WTC11 (cell line): Measurements from ENCODE around the gene STXBP1. TPM values are rescaled to one million over a fixed set of nuclear protein-coding genes. Genes with fewer than 3 reads are reported as not detected.

Experiments
- ATAC-seq: fragments of 200-7000 bp; cut with Tn5 transposase; 2 replicates; pipeline ENCODE4 v1.10.0; 2021; ENCODE audit warnings: mild to moderate bottlenecking, moderate library complexity
- Bru-seq: library from RNA; stranded (reverse); fragments of 400-500 nt; gene quantifications from one replicate; lab custom pipeline; 2021; lab: Mats Ljungman, UMichigan
- CTCF ChIA-PET: fragments of 300-600 bp; sonication (Branson Sonifier 250); formaldehyde crosslinking; loops from one replicate; lab custom pipeline; 2021; ENCODE audit warnings: antibody characterized with exemption; lab: Charles Lee
- POLR2A ChIA-PET: fragments of 350-600 bp; sonication (Branson Sonifier 250); formaldehyde crosslinking; loops from one replicate; lab custom pipeline; 2021; ENCODE audit warnings: antibody characterized with exemption; lab: Charles Lee
- DNase-seq: peaks from one replicate; pipeline ENCODE4 v3.0.0; 2021; ENCODE audit warnings: low spot score
- H3K27ac Mint-ChIP-seq: 2 replicates; pipeline ENCODE4 v1.8.0; 2021; ENCODE audit warnings: mixed read lengths
- H3K27me3 Mint-ChIP-seq: 2 replicates; pipeline ENCODE4 v1.8.0; 2021; ENCODE audit warnings: low read depth, mild to moderate bottlenecking, moderate library complexity, mixed read lengths
- H3K36me3 Mint-ChIP-seq: 2 replicates; pipeline ENCODE4 v1.8.0; 2021; ENCODE audit warnings: mixed read lengths
- H3K4me1 Mint-ChIP-seq: 2 replicates; pipeline ENCODE4 v1.8.0; 2022; ENCODE audit warnings: mixed read lengths
- H3K4me3 Mint-ChIP-seq: 2 replicates; pipeline ENCODE4 v1.8.0; 2021; ENCODE audit warnings: mild to moderate bottlenecking, moderate library complexity, mixed read lengths
- H3K9me3 Mint-ChIP-seq: 2 replicates; pipeline ENCODE4 v1.8.0; 2021; ENCODE audit warnings: mixed read lengths
- ATF1 ChIP-seq: sonication (generic); formaldehyde crosslinking; IDR thresholded peaks from 2 replicates; pipeline ENCODE4 v1.8.1; 2023; ENCODE audit warnings: mild to moderate bottlenecking, moderate library complexity, missing genetic modification reagents
- E2F5 ChIP-seq: sonication (generic); formaldehyde crosslinking; IDR thresholded peaks from 2 replicates; pipeline ENCODE4 v1.8.1; 2022; ENCODE audit warnings: mild to moderate bottlenecking, moderate library complexity, missing genetic modification reagents
- ESRRA ChIP-seq: sonication (generic); formaldehyde crosslinking; IDR thresholded peaks from 2 replicates; pipeline ENCODE4 v1.8.1; 2022; ENCODE audit warnings: mild to moderate bottlenecking, missing genetic modification reagents, borderline replicate concordance
- ETV6 ChIP-seq: sonication (generic); formaldehyde crosslinking; IDR thresholded peaks from 2 replicates; pipeline ENCODE4 v1.8.1; 2022; ENCODE audit warnings: mild to moderate bottlenecking, missing genetic modification reagents
- FOXP4 ChIP-seq: sonication (generic); formaldehyde crosslinking; IDR thresholded peaks from 2 replicates; pipeline ENCODE4 v1.8.0; 2022; ENCODE audit warnings: mild to moderate bottlenecking, missing genetic modification reagents
- JUN ChIP-seq: sonication (generic); formaldehyde crosslinking; IDR thresholded peaks from 2 replicates; pipeline ENCODE4 v1.8.0; 2023; ENCODE audit warnings: mild to moderate bottlenecking, missing genetic modification reagents
- OVOL2 ChIP-seq: fragments of 250-450 bp; sonication (Bioruptor Pico); IDR thresholded peaks from 2 replicates; pipeline ENCODE4 v1.9.0; 2021; ENCODE audit warnings: mild to moderate bottlenecking, borderline replicate concordance
- SMAD3 ChIP-seq: sonication (generic); formaldehyde crosslinking; IDR thresholded peaks from 2 replicates; pipeline ENCODE4 v1.8.0; 2022; ENCODE audit warnings: missing genetic modification reagents, mild to moderate bottlenecking, borderline replicate concordance
- SMAD4 ChIP-seq: sonication (generic); formaldehyde crosslinking; IDR thresholded peaks from 2 replicates; pipeline ENCODE4 v1.8.0; 2022; ENCODE audit warnings: mild to moderate bottlenecking, missing genetic modification reagents
- SP1 ChIP-seq: sonication (generic); formaldehyde crosslinking; conservative IDR thresholded peaks from 2 replicates; pipeline ENCODE4 v1.8.1; 2022; ENCODE audit warnings: missing genetic modification reagents
- ZNF138 ChIP-seq: sonication (generic); formaldehyde crosslinking; conservative IDR thresholded peaks from 2 replicates; pipeline ENCODE4 v1.8.1; 2022; ENCODE audit warnings: mild to moderate bottlenecking, moderate library complexity, missing genetic modification reagents
- ZNF232 ChIP-seq: sonication (generic); formaldehyde crosslinking; IDR thresholded peaks from 2 replicates; pipeline ENCODE4 v1.8.0; 2022; ENCODE audit warnings: mild to moderate bottlenecking, missing genetic modification reagents
- ZNF263 ChIP-seq: sonication (generic); formaldehyde crosslinking; IDR thresholded peaks from 2 replicates; pipeline ENCODE4 v1.8.1; 2022; ENCODE audit warnings: low read depth, mild to moderate bottlenecking, moderate library complexity, missing genetic modification reagents
- long read RNA-seq, 3 experiments: library from RNA in 1 of 3; library from capped mRNA in 1 of 3; library from polyadenylated mRNA in 1 of 3; unstranded in 2 of 3; stranded (forward) in 1 of 3; transcript quantifications; one replicate each; pipeline ENCODE4 v2.0.0, GENCODE V29; 2021
- total RNA-seq: library from RNA; stranded (reverse); gene quantifications from 3 replicates; pipeline ENCODE4 v1.2.3, GENCODE V29; 2021
- TF ChIP-seq, protein P1 (sequence below): fragments of 250-450 bp; sonication (Bioruptor Pico); IDR thresholded peaks from 2 replicates; pipeline ENCODE4 v2.1.2; 2022; ENCODE audit warnings: mild to moderate bottlenecking, moderate library complexity
- TF ChIP-seq, protein P2 (sequence below): sonication (generic); formaldehyde crosslinking; IDR thresholded peaks from 2 replicates; pipeline ENCODE4 v1.8.1; 2023; ENCODE audit warnings: mild to moderate bottlenecking, missing genetic modification reagents

Gene STXBP1
- total RNA-seq (37.1 to 45.6 TPM (median 40.3 TPM) in 3 replicates), Bru-seq, nascent RNA (percentile 52 among the genes with signal in this experiment)
- long read RNA-seq, experiment 1, transcript STXBP1-212 (1 exons, 2,582 nt) = minor isoform, 6 of 108 reads
- long read RNA-seq, experiment 1, transcript STXBP1-203 (2 exons, 566 nt) = minor isoform, 5 of 108 reads
- long read RNA-seq, experiment 1, transcript STXBP1-201 (19 exons, 3,765 nt) = major isoform, 72 of 108 reads
- long read RNA-seq, experiment 1, partial matches to known transcripts = 14 of 108 reads
- long read RNA-seq, experiment 1, other reads (novel, unspliced or antisense) = 7 of 108 reads
- long read RNA-seq, experiment 2, transcript STXBP1-212 (1 exons, 2,582 nt) = minor isoform, 12 of 70 reads
- long read RNA-seq, experiment 2, transcript STXBP1-201 (19 exons, 3,765 nt) = major isoform, 21 of 70 reads
- long read RNA-seq, experiment 2, partial matches to known transcripts = 15 of 70 reads
- long read RNA-seq, experiment 2, other reads (novel, unspliced or antisense) = 18 of 70 reads
- long read RNA-seq, experiment 3, partial matches to known transcripts = 2 of 5 reads
- long read RNA-seq, experiment 3, other reads (novel, unspliced or antisense) = 0 of 5 reads

GRCh38 chr9:127611899-127612790 is at the start of gene STXBP1:
TSS of gene STXBP1 (plus strand) at chr9:127612277. CDS start at chr9:127612404, 127 bp downstream.
- ATAC-seq (peak; percentile 74), DNase-seq (peak; percentile 90)
- Mint-ChIP-seq H3K4me1 (peaks cover 30% of the 10 kb centered on the region), H3K27ac (peak within 1 kb of the TSS; percentile 84), H3K36me3 (no peaks in the 10 kb centered on the region), H3K9me3 (no peaks in the 10 kb centered on the region), H3K27me3 (peaks cover 41% of the 10 kb centered on the region), H3K4me3 (peak within 1 kb of the TSS; percentile 95)
- peak; percentile 18; the same call in 1 of the 2 replicates for TF ChIP-seq ESRRA (CRISPR knock-in tag)
- no peak for TF ChIP-seq ATF1 (CRISPR knock-in tag)
- no peak for TF ChIP-seq SMAD3 (CRISPR knock-in tag)
- peak; percentile 74 for TF ChIP-seq ZNF263 (CRISPR knock-in tag)
- TF ChIP-seq OVOL2 (CRISPR knock-in tag) = no peak
- peak; percentile 63 for TF ChIP-seq SP1 (CRISPR knock-in tag)
- peak; percentile 46; the same call in 1 of the 2 replicates for TF ChIP-seq FOXP4 (CRISPR knock-in tag)
- TF ChIP-seq E2F5 = no peak
- no peak for TF ChIP-seq ZNF138 (CRISPR knock-in tag)
- peak; percentile 41; the same call in 1 of the 2 replicates for TF ChIP-seq ZNF232
- 0 out of 2 replicates have a peak, but pooled peaks have one; percentile 9 for TF ChIP-seq ETV6 (CRISPR knock-in tag)
- CTCF ChIA-PET = interaction anchor here (0.7 to 5.0 kb wide), 11 partner anchors 9 to 123 kb away, joined by 3 to 29 read pairs (median 3); partner anchors contain the start of gene TOR2A
- POLR2A ChIA-PET = no interaction called here

- ChIA-PET CTCF (interaction anchor here (0.6 to 1.9 kb wide), 5 partner anchors 22 to 197 kb away, joined by 3 to 8 read pairs (median 4); partner anchors contain the start of gene TOR2A), POLR2A (no interaction called here)
- no peak for ATAC-seq
Observed at GRCh38 chr9:127562279-127562796, 49.7 kb upstream of the STXBP1 start.

More at GRCh38 chr9:127562279-127562796, 49.7 kb upstream of the STXBP1 start:
- H3K36me3 Mint-ChIP-seq = 0 out of 2 replicates have a peak, but pooled peaks cover 3% of the 10 kb centered on the region
- H3K9me3 Mint-ChIP-seq = no peaks in the 10 kb centered on the region
- no peak for DNase-seq
- peaks cover 45% of the 10 kb centered on the region for H3K4me1 Mint-ChIP-seq
- TF ChIP-seq ZNF138 (CRISPR knock-in tag) (no peak), SMAD4 (no peak), JUN (no peak)
- TF ChIP-seq, protein P1, sequence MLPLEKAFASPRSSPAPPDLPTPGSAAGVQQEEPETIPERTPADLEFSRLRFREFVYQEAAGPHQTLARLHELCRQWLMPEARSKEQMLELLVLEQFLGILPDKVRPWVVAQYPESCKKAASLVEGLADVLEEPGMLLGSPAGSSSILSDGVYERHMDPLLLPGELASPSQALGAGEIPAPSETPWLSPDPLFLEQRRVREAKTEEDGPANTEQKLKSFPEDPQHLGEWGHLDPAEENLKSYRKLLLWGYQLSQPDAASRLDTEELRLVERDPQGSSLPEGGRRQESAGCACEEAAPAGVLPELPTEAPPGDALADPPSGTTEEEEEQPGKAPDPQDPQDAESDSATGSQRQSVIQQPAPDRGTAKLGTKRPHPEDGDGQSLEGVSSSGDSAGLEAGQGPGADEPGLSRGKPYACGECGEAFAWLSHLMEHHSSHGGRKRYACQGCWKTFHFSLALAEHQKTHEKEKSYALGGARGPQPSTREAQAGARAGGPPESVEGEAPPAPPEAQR = no peak
- TF ChIP-seq, protein P2, sequence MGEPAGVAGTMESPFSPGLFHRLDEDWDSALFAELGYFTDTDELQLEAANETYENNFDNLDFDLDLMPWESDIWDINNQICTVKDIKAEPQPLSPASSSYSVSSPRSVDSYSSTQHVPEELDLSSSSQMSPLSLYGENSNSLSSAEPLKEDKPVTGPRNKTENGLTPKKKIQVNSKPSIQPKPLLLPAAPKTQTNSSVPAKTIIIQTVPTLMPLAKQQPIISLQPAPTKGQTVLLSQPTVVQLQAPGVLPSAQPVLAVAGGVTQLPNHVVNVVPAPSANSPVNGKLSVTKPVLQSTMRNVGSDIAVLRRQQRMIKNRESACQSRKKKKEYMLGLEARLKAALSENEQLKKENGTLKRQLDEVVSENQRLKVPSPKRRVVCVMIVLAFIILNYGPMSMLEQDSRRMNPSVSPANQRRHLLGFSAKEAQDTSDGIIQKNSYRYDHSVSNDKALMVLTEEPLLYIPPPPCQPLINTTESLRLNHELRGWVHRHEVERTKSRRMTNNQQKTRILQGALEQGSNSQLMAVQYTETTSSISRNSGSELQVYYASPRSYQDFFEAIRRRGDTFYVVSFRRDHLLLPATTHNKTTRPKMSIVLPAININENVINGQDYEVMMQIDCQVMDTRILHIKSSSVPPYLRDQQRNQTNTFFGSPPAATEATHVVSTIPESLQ (CRISPR knock-in tag) = no peak
- H3K27me3 Mint-ChIP-seq = no peaks in the 10 kb centered on the region; the same call in 1 of the 2 replicates
- H3K4me3 Mint-ChIP-seq = no peak overlapping the region
- peak overlapping the region; percentile 58 for H3K27ac Mint-ChIP-seq
